IPS DF 6.9 (cell line): ENCODE results near the gene STXBP3.

Source experiments
- DNase-seq: peaks from one replicate; pipeline ENCODE4 v3.0.0-alpha.2; 2013; ENCODE audit warnings: low read depth, low spot score
- H3K27ac ChIP-seq: one replicate; pipeline ENCODE4 v1.5.1; 2013; ENCODE audit warnings: low read length, control low read depth
- H3K27me3 ChIP-seq: 2 replicates; pipeline ENCODE4 v1.6.1; 2013; ENCODE audit warnings: mild to moderate bottlenecking, low read length; ENCODE audit not compliant: control insufficient read depth, insufficient read depth
- H3K36me3 ChIP-seq: 2 replicates; pipeline ENCODE4 v1.6.1; 2013; ENCODE audit warnings: low read length; ENCODE audit not compliant: control insufficient read depth, insufficient read depth
- H3K4me1 ChIP-seq: 2 replicates; pipeline ENCODE4 v1.6.1; 2013; ENCODE audit warnings: low read length; ENCODE audit not compliant: control insufficient read depth, insufficient read depth
- H3K4me3 ChIP-seq: 2 replicates; pipeline ENCODE4 v1.5.1; 2013; ENCODE audit warnings: mild to moderate bottlenecking, low read length
- H3K9me3 ChIP-seq: 2 replicates; pipeline ENCODE4 v1.6.1; 2013; ENCODE audit warnings: low read length, inconsistent platforms; ENCODE audit not compliant: control insufficient read depth, insufficient read depth
- WGBS: extraction: QIAGEN DNeasy Blood & Tissue Kit; methylation state at CpG from one replicate; pipeline ENCODE4 v1.1.7; 2013; ENCODE audit warnings: mixed read lengths, missing lambda C conversion rate; ENCODE audit not compliant: insufficient read length, insufficient coverage; 5-methylcytosine and 5-hydroxymethylcytosine counted together

Gene STXBP3

DNA sequence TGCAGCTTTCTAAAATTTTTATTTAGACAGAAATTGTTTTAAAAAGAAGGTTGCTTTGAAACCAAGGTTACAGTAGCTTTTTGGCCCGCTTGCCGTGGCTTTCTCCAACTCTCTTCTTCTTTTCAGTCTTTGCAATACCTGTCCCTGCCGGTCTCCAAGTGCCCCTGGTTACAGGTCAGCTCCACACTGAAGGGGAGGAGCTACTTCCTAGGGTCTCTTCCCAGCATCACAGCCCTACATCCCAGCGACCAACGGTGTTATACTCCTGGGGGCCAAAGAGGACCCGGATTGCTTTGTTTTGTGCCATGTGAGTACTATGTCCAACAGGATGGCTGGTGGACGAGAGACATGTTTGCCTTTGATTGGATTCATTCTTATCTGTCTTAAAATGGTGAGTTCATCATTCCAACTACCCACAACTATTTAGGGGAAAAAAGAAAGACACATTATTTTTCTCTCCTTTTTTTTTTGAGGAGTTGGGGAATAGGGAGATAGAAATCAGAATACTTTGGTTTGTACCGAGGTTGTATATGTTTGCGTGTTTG is 33.8 kb upstream of the STXBP3 start, which contains the start of gene FNDC7:
TSS of gene FNDC7 (plus strand) at position 303 of the 545 bp plus-strand sequence. CDS start at position 329, 26 bp downstream.
- DNase-seq, result peak; percentile 71
- H3K4me3 ChIP-seq, result no peak within 1 kb of the TSS
- H3K27ac ChIP-seq, result no peak within 1 kb of the TSS
- WGBS, result no CpG with 5 or more reads among the region's 9 CpGs
- H3K36me3 ChIP-seq, result no peaks in the 10 kb centered on the region
- H3K27me3 ChIP-seq, result no peaks in the 10 kb centered on the region
- peaks cover 3% of the 10 kb centered on the region; the same call in 1 of the 2 replicates for H3K4me1 ChIP-seq
- H3K9me3 ChIP-seq, result no peaks in the 10 kb centered on the region

- Histone ChIP-seq H3K27ac (no peak overlapping the region), H3K36me3 (no peaks in the 10 kb centered on the region), H3K9me3 (no peaks in the 10 kb centered on the region), H3K27me3 (no peaks in the 10 kb centered on the region), H3K4me1 (peaks cover 6% of the 10 kb centered on the region; the same call in 1 of the 2 replicates), H3K4me3 (no peak overlapping the region)
- WGBS, result no CpG with 5 or more reads among the region's 5 CpGs
- DNase-seq, result no peak
Observed at GRCh38 chr1:108715932-108716331, 30.5 kb upstream of the STXBP3 start.

DNA sequence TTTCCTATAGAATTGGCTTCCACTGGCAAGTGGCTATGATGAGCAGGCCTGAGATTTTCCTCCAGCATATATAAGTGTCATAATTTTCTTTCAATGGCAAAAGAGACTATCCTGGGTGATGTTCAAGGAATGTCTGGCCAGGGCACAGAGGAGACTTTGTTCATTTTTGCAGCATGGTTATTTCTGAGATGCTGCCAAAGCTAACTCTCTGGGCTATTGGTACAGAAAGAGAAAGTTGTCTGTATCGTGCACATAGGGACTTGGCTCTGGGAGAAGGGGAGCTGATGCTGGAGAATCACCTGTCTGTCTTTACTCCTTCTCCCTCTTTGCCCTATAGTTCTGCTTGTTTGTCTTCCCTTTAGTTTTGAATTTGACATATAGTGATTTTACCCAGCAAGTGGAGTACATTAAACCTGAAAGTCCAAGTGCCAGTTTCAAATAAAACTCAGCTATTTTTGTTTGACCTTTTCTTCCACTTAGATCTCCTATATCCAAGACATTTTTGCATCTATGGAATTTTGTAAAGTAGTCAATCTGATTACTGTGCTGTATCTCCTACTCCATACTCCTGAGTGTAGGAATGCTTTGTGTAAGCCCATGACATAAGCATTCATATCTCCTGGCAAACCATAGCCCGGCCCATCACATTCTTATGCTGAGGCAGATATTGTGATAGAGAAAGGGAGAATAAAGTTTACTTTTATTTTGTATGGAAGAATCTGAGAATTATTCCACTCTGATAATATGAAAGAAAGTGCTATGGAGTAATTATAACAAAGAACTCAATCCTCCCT is 29.8 kb upstream of the STXBP3 start:
- Histone ChIP-seq H3K36me3 (no peaks in the 10 kb centered on the region), H3K4me1 (peaks cover 6% of the 10 kb centered on the region; the same call in 1 of the 2 replicates), H3K27me3 (no peaks in the 10 kb centered on the region), H3K4me3 (no peak overlapping the region), H3K27ac (no peak overlapping the region), H3K9me3 (no peaks in the 10 kb centered on the region)
- DNase-seq, result no peak
- WGBS, result no CpG with 5 or more reads among the region's 2 CpGs

GRCh38 chr1:108717774-108718316 is 28.6 kb upstream of the STXBP3 start:
- Histone ChIP-seq H3K27me3 (no peaks in the 10 kb centered on the region), H3K9me3 (no peaks in the 10 kb centered on the region), H3K4me1 (peaks cover 5% of the 10 kb centered on the region; the same call in 1 of the 2 replicates), H3K27ac (no peak overlapping the region), H3K4me3 (no peak overlapping the region), H3K36me3 (no peaks in the 10 kb centered on the region)
- WGBS, result no CpG with 5 or more reads among the region's 9 CpGs
- DNase-seq, result no peak

DNA sequence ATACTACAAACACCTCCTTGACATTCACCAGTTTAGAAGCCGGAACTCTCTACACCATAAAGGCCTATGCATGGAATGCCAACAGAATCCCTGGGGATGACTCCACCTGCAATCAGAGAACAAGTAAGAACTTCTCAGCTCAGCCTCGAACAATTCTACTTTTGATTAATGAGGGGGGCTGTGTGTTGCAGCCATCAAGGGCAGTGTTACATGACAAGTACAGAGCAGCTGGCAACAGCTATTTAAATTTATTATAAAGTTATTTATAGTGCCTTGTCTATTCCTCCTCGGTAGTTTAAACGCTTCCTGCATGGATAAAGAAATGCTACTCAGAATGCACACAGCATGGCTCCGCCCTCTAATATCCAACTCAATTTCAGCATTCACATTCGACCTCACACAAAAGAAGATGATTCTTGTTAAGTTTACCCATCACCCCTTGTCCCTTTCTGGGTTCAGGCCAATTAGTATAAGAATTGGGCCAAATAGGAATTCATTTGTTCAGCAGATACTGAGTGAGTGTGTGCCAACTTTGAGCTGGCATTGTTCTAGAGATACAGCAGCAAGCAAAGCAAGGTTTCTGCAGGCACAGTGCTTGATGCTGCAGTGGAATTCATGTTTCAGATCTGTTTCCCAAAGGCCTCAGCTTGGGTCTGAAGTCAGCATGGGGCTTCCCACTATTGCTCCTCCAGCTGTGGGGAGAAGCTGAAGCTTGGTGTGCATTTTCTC is 27.4 kb upstream of the STXBP3 start:
- WGBS, result no CpG with 5 or more reads among the region's 6 CpGs
- no peaks in the 10 kb centered on the region for H3K27me3 ChIP-seq
- no peak overlapping the region for H3K4me3 ChIP-seq
- no peaks in the 10 kb centered on the region for H3K36me3 ChIP-seq
- peaks cover 5% of the 10 kb centered on the region; the same call in 1 of the 2 replicates for H3K4me1 ChIP-seq
- no peaks in the 10 kb centered on the region for H3K9me3 ChIP-seq
- no peak overlapping the region for H3K27ac ChIP-seq
- no peak for DNase-seq

DNA sequence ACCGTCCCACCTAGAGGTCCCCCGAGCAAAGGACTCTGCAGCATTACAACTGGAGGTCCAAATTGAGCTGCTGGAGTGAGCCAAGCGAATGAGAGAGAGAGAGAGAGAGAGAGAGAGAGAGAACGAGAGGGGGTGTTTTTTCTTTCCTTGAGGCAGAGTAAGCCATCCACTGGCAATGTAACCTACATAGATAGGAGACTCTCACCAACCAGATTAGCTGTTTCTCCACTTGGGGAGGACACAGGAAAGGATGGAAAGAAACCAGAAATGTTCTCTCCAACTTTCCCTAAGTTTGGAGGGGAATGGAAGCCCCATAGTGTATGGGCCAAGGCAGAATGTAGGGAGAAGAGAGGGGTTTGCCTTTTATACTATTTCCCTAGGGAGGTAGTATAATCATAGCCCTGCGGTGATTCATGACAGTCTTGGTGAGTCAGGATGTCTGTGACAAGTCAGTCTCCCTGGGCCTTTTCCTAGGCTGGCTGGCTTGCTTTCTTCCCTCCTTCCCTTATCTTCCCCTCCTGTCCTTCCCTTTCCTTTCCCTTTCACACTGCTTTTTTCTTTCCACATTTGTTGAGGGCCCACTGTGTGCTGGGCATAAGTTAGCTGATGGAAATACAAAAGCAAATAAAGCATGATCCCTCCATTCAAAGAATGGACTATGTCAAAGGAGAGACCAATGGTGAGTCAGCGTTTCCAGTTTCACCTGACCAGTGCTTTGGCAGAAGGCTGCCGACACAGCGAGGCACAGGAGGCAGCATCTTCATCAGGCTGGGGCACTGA is 26.6 kb upstream of the STXBP3 start:
- WGBS, result no CpG with 5 or more reads among the region's 8 CpGs
- Histone ChIP-seq H3K27me3 (no peaks in the 10 kb centered on the region), H3K4me3 (no peak overlapping the region), H3K9me3 (no peaks in the 10 kb centered on the region), H3K4me1 (peaks cover 5% of the 10 kb centered on the region; the same call in 1 of the 2 replicates), H3K36me3 (no peaks in the 10 kb centered on the region), H3K27ac (no peak overlapping the region)
- DNase-seq, result no peak

DNA sequence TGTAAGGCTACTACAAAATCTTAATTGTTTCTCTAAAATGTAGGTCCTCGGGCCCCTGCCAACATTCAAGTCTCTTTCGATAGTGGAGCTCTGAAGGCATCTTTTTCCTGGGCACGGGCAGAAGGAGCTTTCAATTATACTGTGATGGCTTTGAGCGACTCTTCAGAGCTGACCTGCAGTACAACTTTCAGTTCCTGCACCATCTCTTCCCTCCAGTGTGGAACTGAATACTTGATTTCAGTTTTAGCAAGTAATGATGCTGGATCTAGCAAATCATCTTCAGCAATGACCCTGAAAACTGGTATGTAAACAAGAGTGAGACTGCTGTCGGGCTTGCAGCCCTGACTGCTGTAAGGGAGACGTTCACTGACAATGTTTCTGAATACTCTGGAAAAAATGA is 24.2 kb upstream of the STXBP3 start:
- H3K9me3 ChIP-seq, result no peaks in the 10 kb centered on the region
- peaks cover 5% of the 10 kb centered on the region; the same call in 1 of the 2 replicates for H3K4me1 ChIP-seq
- H3K27me3 ChIP-seq, result no peaks in the 10 kb centered on the region
- no CpG with 5 or more reads among the region's 6 CpGs for WGBS
- H3K27ac ChIP-seq, result no peak overlapping the region
- DNase-seq, result no peak
- H3K36me3 ChIP-seq, result no peaks in the 10 kb centered on the region
- H3K4me3 ChIP-seq, result no peak overlapping the region

DNA sequence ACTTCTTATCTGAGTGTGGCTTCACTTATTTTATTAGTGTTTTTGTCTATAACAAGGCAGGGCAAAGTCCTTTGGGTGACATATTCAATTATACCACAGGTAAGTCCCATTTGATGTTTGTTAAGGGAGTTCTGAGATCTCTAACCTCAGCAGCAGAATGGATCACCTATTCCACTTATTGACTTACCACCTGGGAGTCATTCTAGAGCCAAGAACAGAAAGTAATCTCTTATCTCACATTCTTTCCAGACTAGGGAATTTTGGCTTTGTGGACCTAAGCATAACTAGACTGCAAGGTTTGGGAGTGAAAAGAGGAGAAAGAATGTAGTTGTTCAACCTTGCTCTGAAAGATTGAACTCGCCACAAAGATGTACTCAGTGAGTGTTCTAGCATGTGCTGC is 20.6 kb upstream of the STXBP3 start:
- Histone ChIP-seq H3K9me3 (no peaks in the 10 kb centered on the region), H3K4me3 (no peak overlapping the region), H3K36me3 (no peaks in the 10 kb centered on the region), H3K27ac (no peak overlapping the region), H3K27me3 (no peaks in the 10 kb centered on the region), H3K4me1 (no peaks in the 10 kb centered on the region)
- DNase-seq, result no peak
- WGBS, result no CpG with 5 or more reads among the region's 1 CpG

DNA sequence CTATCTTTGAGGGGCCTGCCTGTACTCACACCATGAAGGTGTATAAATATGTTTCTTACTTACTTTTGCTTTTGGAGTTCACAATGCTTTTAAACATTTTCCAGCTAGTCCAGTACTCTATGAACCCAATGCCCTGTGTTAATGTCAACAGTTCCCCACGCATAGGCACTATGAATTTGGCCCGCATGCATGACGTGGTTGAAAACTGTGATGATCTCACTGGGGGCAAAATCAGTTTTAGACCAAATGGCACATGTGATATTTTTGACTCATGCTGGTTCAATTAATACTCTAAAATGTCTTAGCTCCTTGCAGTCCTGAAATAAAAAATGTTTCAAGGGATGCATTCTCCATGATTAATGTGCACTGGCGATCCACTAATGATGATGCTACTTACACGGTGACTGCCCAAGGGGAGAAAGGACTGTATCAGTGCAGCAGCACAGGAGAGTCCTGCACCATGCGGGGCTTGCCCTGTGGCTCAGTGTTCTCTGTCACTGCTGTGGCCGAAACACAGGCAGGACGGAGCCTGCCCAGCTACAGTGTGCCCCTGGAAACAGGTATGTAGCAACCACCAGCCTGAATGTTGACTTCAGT is 18.0 kb upstream of the STXBP3 start:
- H3K27ac ChIP-seq, result no peak overlapping the region
- H3K27me3 ChIP-seq, result no peaks in the 10 kb centered on the region
- no peaks in the 10 kb centered on the region for H3K36me3 ChIP-seq
- DNase-seq, result no peak
- H3K4me1 ChIP-seq, result no peaks in the 10 kb centered on the region
- H3K9me3 ChIP-seq, result no peaks in the 10 kb centered on the region
- H3K4me3 ChIP-seq, result no peak overlapping the region
- WGBS, result no CpG with 5 or more reads among the region's 8 CpGs
